Measurements from ENCODE around the gene ABCC4. TPM values are rescaled to one million over a fixed set of nuclear protein-coding genes. Genes with fewer than 3 reads are reported as not detected.
"Not testable (repeated sequence)": the region's sequence is repeated elsewhere in the genome, so short reads cannot be mapped to it uniquely, and the experiment has no call there.

Gene ABCC4
- total RNA-seq, 4 donors from 2014 or later = 2.5 to 12.6 (median 6.0) TPM

DNA sequence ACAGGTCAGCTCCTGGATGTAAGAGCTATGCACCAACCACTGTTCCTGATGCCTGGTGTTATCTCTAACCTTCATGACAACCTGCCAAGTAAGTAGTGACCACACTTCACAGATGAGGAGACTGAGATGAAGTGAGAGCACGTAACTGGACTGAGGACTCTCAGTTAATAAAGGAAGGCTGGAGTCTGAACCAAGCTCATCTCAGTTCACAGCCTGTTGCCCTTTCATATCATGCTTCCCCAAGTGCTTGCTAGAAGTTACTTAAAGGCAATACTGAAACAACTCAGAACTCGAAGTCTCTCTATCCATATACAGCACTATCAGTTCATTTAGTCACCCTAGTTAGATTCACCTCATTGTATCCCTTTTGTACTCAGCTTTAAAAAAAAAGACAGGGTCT lies 119.7 kb downstream of the ABCC4 start:
- Histone ChIP-seq H3K27me3 (no peaks in the 10 kb centered on the region), H3K36me3 (peaks cover 0 to 12% (median 0%) of the 10 kb centered on the region in 3 donors), H3K9me3 (no peaks in the 10 kb centered on the region), H3K4me1 (peaks cover 0 to 3% (median 0%) of the 10 kb centered on the region in 3 donors), H3K4me3 (no peak overlapping the region), H3K27ac (no peak overlapping the region)
- TF ChIP-seq, protein P1, sequence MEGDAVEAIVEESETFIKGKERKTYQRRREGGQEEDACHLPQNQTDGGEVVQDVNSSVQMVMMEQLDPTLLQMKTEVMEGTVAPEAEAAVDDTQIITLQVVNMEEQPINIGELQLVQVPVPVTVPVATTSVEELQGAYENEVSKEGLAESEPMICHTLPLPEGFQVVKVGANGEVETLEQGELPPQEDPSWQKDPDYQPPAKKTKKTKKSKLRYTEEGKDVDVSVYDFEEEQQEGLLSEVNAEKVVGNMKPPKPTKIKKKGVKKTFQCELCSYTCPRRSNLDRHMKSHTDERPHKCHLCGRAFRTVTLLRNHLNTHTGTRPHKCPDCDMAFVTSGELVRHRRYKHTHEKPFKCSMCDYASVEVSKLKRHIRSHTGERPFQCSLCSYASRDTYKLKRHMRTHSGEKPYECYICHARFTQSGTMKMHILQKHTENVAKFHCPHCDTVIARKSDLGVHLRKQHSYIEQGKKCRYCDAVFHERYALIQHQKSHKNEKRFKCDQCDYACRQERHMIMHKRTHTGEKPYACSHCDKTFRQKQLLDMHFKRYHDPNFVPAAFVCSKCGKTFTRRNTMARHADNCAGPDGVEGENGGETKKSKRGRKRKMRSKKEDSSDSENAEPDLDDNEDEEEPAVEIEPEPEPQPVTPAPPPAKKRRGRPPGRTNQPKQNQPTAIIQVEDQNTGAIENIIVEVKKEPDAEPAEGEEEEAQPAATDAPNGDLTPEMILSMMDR (IDR thresholded peaks at IDR 0.05) = no peak
- TF ChIP-seq POLR2A (IDR thresholded peaks at IDR 0.05) = no peak
- intact Hi-C loops (cut with DNase I) = loop anchor here (10.0 kb wide), 1 partner anchor 293 kb away; no protein-coding TSS in a partner anchor
- 71 to 92% methylated on average over 2 of the region's 2 CpGs for WGBS, 2 donors
- no peak for DNase-seq

GRCh38 chr13:95180513-95181245 lies 120.6 kb downstream of the ABCC4 start:
- Histone ChIP-seq H3K36me3 (peaks cover 0 to 18% (median 0%) of the 10 kb centered on the region in 3 donors), H3K4me1 (peaks cover 0 to 3% (median 0%) of the 10 kb centered on the region in 3 donors), H3K9me3 (no peaks in the 10 kb centered on the region), H3K27ac (no peak overlapping the region), H3K27me3 (no peaks in the 10 kb centered on the region), H3K4me3 (no peak overlapping the region)
- WGBS, 2 donors = 62 to 68% methylated on average over 5 of the region's 5 CpGs
- no peak for DNase-seq
- TF ChIP-seq POLR2A (IDR thresholded peaks at IDR 0.05) = no peak
- TF ChIP-seq, protein P1 (IDR thresholded peaks at IDR 0.05) = no peak
- intact Hi-C loops (cut with DNase I) = loop anchor here (10.0 kb wide), 1 partner anchor 294 kb away; no protein-coding TSS in a partner anchor

- TF ChIP-seq POLR2A (IDR thresholded peaks at IDR 0.05) = no peak
- TF ChIP-seq, protein P1 (IDR thresholded peaks at IDR 0.05) = no peak
- H3K36me3 ChIP-seq = peaks cover 0 to 39% (median 0%) of the 10 kb centered on the region in 3 donors
- H3K4me3 ChIP-seq = no peak overlapping the region
- intact Hi-C loops (cut with DNase I) = no loop called here
- H3K4me1 ChIP-seq = peaks cover 0 to 3% (median 0%) of the 10 kb centered on the region in 3 donors
- H3K27me3 ChIP-seq = no peaks in the 10 kb centered on the region
- H3K27ac ChIP-seq = no peak overlapping the region
- no peak for DNase-seq
- no peaks in the 10 kb centered on the region for H3K9me3 ChIP-seq
- 64 to 80% methylated on average over 4 to 5 of the region's 5 CpGs for WGBS, 2 donors
Observed at GRCh38 chr13:95176611-95177259, 124.5 kb downstream of the ABCC4 start.

GRCh38 chr13:95174517-95174916 lies 126.7 kb downstream of the ABCC4 start:
- DNase-seq = no peak
- Histone ChIP-seq H3K9me3 (no peaks in the 10 kb centered on the region), H3K36me3 (peaks cover 0 to 39% (median 0%) of the 10 kb centered on the region in 3 donors), H3K27me3 (no peaks in the 10 kb centered on the region), H3K4me3 (no peak overlapping the region), H3K4me1 (no peaks in the 10 kb centered on the region), H3K27ac (no peak overlapping the region)
- TF ChIP-seq, protein P1 (IDR thresholded peaks at IDR 0.05) = no peak
- TF ChIP-seq POLR2A (IDR thresholded peaks at IDR 0.05) = no peak
- intact Hi-C loops (cut with DNase I) = no loop called here
- WGBS, 2 donors = 87% methylated on average over 12 to 14 of the region's 14 CpGs

- Histone ChIP-seq H3K27ac (no peak overlapping the region), H3K36me3 (peaks cover 0 to 34% (median 0%) of the 10 kb centered on the region in 3 donors), H3K27me3 (no peaks in the 10 kb centered on the region), H3K4me3 (no peak overlapping the region), H3K9me3 (no peaks in the 10 kb centered on the region), H3K4me1 (no peaks in the 10 kb centered on the region)
- 88 to 93% methylated on average over 4 to 6 of the region's 6 CpGs for WGBS, 2 donors
- intact Hi-C loops (cut with DNase I) = no loop called here
- TF ChIP-seq, protein P1 (IDR thresholded peaks at IDR 0.05) = no peak
- no peak for TF ChIP-seq POLR2A (IDR thresholded peaks at IDR 0.05)
- no peak for DNase-seq
Observed at GRCh38 chr13:95168191-95168590, 133.1 kb downstream of the ABCC4 start.

DNA sequence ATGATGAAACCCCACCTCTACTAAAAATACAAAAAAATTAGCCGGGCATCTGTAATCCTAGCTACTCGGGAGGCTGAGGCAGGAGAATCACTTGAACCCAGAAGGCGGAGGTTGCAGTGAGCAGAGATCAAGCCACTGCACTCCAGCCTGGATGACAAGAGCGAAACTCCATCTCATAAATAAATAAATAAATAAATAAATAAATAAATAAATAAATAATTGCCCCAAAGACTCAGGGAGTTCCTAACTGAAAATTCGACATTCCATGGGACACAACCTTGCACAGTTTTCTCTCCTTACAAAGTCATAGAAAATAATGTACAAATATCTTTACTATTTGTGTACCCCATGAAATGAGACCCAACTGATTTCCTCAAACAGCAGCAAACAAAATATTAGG lies 134.2 kb downstream of the ABCC4 start:
- H3K4me1 ChIP-seq; intact Hi-C loops (cut with DNase I); H3K4me3 ChIP-seq; DNase-seq; H3K9me3 ChIP-seq; H3K27me3 ChIP-seq; H3K27ac ChIP-seq: not testable (repeated sequence)
- H3K36me3 ChIP-seq = peaks cover 0 to 34% (median 0%) of the 10 kb centered on the region in 3 donors
- 94 to 98% methylated on average over 5 of the region's 5 CpGs for WGBS, 2 donors
